Endodermal cell (in vitro differentiated cells): ENCODE data around the gene MN1. TPM values are rescaled to one million over a fixed set of nuclear protein-coding genes. Genes with fewer than 3 reads are reported as not detected.

ENCODE experiments used
- DNase-seq: peaks from one replicate; pipeline ENCODE4 v3.0.0-alpha.2; 2017
- H3K27ac ChIP-seq: 2 replicates; pipeline ENCODE4 v1.5.1; 2013; ENCODE audit warnings: mild to moderate bottlenecking, low read depth, low read length, moderate library complexity
- H3K27me3 ChIP-seq: 2 replicates; pipeline ENCODE4 v1.6.1; 2013; ENCODE audit warnings: mild to moderate bottlenecking, low read length, moderate library complexity; ENCODE audit not compliant: insufficient read depth, control insufficient read depth, poor library complexity, severe bottlenecking
- H3K36me3 ChIP-seq: 2 replicates; pipeline ENCODE4 v1.7.0; 2013; ENCODE audit warnings: mild to moderate bottlenecking, low read length, moderate library complexity; ENCODE audit not compliant: control insufficient read depth, insufficient read depth
- H3K4me1 ChIP-seq: one replicate; pipeline ENCODE4 v1.7.0; 2013; ENCODE audit warnings: low read length; ENCODE audit not compliant: control insufficient read depth, insufficient read depth
- H3K4me3 ChIP-seq: 2 replicates; pipeline ENCODE4 v1.5.1; 2013; ENCODE audit warnings: mild to moderate bottlenecking, low read length, moderate library complexity
- H3K9ac ChIP-seq: 2 replicates; pipeline ENCODE4 v1.6.1; 2013; ENCODE audit warnings: mild to moderate bottlenecking, low read length, moderate library complexity; ENCODE audit not compliant: poor library complexity, severe bottlenecking; ENCODE audit errors: extremely low read depth
- H3K9me3 ChIP-seq: 2 replicates; pipeline ENCODE4 v1.6.1; 2013; ENCODE audit warnings: mild to moderate bottlenecking, low read length, moderate library complexity; ENCODE audit not compliant: control insufficient read depth
- H3K27ac Mint-ChIP-seq: 2 replicates; pipeline ENCODE4 v1.8.0; 2020; ENCODE audit warnings: mixed read lengths
- H3K27me3 Mint-ChIP-seq: 2 replicates; pipeline ENCODE4 v1.8.0; 2021; ENCODE audit warnings: mild to moderate bottlenecking, mixed read lengths; ENCODE audit not compliant: insufficient read depth
- H3K36me3 Mint-ChIP-seq: 2 replicates; pipeline ENCODE4 v1.8.0; 2020; ENCODE audit warnings: low read depth, mixed read lengths
- H3K4me1 Mint-ChIP-seq: 2 replicates; pipeline ENCODE4 v1.8.0; 2020; ENCODE audit warnings: mixed read lengths
- H3K4me3 Mint-ChIP-seq: 2 replicates; pipeline ENCODE4 v1.8.0; 2020; ENCODE audit warnings: mild to moderate bottlenecking, moderate library complexity, mixed read lengths
- H3K9me3 Mint-ChIP-seq: 2 replicates; pipeline ENCODE4 v1.8.0; 2020; ENCODE audit warnings: mild to moderate bottlenecking, mixed read lengths
- WGBS, 2 experiments: methylation state at CpG; one replicate each; pipeline versions ENCODE4 v1.1.5 to v1.1.7; 2013; ENCODE audit warnings: missing lambda C conversion rate in 2 of 2, mixed read lengths in 1 of 2; ENCODE audit not compliant: insufficient coverage in 1 of 2, insufficient read length in 1 of 2; 5-methylcytosine and 5-hydroxymethylcytosine counted together
- total RNA-seq, 2 donors: library from RNA; stranded (reverse); fragmentation: NEBNext Ultra II Directional in 1 of 2; extraction: Animal tissue kit (Norgen Biotek cat#: 25700) in 1 of 2; gene quantifications; 2 replicates in 1 of 2; 3 replicates in 1 of 2; pipeline ENCODE4 v1.2.1, GENCODE V29; 2021
- TF ChIP-seq, protein P1 (sequence below): fragments of 200-600 bp; sonication (generic); conservative IDR thresholded peaks from 2 replicates; pipeline ENCODE4 v1.5.0; 2021; ENCODE audit warnings: antibody characterized with exemption, mild to moderate bottlenecking

Gene MN1
- total RNA-seq, 2 donors from 2014 or later = 4.4 to 17.8 TPM

DNA sequence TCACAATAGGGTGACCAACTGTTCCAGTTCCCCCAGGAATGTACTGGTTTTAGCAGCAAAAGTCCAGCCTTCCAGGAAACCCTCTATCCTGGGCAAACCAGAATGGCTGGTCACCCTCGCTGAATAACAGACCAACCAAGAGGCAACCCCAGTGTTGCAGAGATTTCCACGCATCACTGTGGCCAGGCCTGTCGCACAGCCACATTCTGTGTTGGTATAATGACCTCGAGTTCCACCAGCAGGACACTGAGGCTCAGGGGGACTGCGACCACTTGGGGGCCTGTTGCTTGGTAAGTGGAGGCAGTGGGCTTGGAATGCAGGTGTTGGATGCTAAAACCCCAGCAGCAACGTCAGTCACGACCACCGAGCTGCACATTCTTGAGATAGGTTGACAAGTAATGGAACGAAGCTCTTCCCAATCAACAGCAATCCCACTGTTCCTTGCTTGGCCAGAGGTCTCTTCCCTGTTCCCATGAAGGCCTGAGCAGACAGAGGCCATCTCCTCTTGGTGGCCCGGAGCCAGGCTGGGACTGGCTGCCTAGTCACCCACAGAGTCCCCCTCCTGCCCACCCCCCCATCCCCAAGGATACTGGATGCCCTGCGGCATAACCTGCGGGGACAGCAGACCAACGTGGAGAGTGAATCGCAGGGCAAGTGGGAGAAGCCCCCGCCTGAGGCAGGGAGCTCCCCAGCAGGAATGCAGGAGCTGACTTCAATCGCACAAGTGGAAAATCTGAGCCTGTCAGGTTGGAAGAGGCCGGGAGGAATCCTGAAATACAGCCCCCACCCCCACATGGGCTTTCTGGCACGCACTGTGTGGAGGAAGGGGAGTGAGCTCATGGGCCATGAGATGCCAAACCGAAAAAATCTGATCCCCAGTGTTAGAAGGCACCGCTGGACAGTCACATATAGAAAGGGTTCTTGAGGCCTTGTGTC lies 43.4 kb upstream of the MN1 start:
- Mint-ChIP-seq H3K36me3 (peaks cover 18% of the 10 kb centered on the region), H3K27ac (peak overlapping the region; percentile 53), H3K4me3 (no peak overlapping the region), H3K4me1 (peaks cover 23% of the 10 kb centered on the region), H3K9me3 (no peaks in the 10 kb centered on the region), H3K27me3 (peaks cover under 1% of the 10 kb centered on the region)
- Histone ChIP-seq H3K27me3 (no peaks in the 10 kb centered on the region), H3K9me3 (no peaks in the 10 kb centered on the region), H3K4me3 (no peak overlapping the region), H3K9ac (no peak overlapping the region), H3K4me1 (peaks cover 7% of the 10 kb centered on the region), H3K27ac (no peak overlapping the region), H3K36me3 (peaks cover 25% of the 10 kb centered on the region)
- WGBS, 2 experiments = 83 to 89% methylated on average over 11 to 19 of the region's 20 CpGs
- TF ChIP-seq, protein P1, sequence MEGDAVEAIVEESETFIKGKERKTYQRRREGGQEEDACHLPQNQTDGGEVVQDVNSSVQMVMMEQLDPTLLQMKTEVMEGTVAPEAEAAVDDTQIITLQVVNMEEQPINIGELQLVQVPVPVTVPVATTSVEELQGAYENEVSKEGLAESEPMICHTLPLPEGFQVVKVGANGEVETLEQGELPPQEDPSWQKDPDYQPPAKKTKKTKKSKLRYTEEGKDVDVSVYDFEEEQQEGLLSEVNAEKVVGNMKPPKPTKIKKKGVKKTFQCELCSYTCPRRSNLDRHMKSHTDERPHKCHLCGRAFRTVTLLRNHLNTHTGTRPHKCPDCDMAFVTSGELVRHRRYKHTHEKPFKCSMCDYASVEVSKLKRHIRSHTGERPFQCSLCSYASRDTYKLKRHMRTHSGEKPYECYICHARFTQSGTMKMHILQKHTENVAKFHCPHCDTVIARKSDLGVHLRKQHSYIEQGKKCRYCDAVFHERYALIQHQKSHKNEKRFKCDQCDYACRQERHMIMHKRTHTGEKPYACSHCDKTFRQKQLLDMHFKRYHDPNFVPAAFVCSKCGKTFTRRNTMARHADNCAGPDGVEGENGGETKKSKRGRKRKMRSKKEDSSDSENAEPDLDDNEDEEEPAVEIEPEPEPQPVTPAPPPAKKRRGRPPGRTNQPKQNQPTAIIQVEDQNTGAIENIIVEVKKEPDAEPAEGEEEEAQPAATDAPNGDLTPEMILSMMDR = no peak
- peak; percentile 44 for DNase-seq

DNA sequence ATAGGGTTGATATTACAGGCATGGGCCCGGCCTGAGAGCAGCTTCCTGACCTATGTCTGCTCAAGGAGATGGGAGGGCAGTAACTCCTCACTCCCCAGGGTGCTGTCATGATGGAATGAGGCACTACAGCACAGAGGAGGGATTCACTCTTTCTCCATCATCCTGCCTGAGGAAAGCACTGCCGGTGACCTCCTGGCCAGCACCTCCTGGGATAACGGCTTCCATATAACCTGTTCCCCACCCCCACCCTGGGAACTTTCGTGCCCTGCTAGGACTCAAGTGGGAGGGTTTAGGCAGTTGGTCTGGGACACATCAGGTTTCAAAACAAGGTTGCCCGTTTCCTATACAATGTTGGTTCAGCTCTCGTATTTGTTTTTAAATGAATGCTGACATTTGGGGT lies 42.7 kb upstream of the MN1 start:
- WGBS, 2 experiments = 87 to 93% methylated on average over 3 to 6 of the region's 6 CpGs
- no peak overlapping the region for H3K4me3 Mint-ChIP-seq
- H3K27me3 Mint-ChIP-seq = peaks cover 2% of the 10 kb centered on the region
- H3K36me3 ChIP-seq = peaks cover 19% of the 10 kb centered on the region
- no peaks in the 10 kb centered on the region for H3K9me3 Mint-ChIP-seq
- H3K9me3 ChIP-seq = no peaks in the 10 kb centered on the region
- H3K4me1 ChIP-seq = peaks cover 5% of the 10 kb centered on the region
- H3K4me1 Mint-ChIP-seq = peaks cover 17% of the 10 kb centered on the region
- peaks cover 13% of the 10 kb centered on the region for H3K36me3 Mint-ChIP-seq
- no peak overlapping the region for H3K4me3 ChIP-seq
- no peak overlapping the region for H3K27ac ChIP-seq
- H3K27ac Mint-ChIP-seq = no peak overlapping the region
- H3K9ac ChIP-seq = no peak overlapping the region
- H3K27me3 ChIP-seq = no peaks in the 10 kb centered on the region
- DNase-seq = peak; percentile 43
- TF ChIP-seq, protein P1 = no peak

DNA sequence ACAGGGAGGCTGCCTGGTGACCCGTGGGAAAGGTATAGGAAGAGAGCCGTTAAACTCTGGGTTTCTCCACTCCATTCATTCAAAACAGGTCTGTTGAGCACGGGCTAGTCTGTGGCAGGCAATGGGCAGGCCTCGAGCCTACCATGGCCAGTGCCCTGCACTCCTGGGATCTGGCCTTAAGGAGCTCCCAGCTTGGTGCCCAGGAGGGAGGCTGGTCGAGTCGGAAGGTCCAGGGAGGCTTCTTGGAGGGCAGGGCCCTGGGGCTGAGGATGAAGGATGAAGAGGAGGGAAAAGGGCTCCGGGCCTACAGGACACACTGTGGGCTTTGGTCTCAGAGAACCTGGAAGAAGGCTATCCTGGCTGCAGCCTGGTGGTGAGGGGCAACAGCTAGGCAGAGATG lies 41.9 kb upstream of the MN1 start:
- peaks cover 5% of the 10 kb centered on the region for H3K4me1 ChIP-seq
- H3K27ac ChIP-seq = peak overlapping the region; percentile 17

More for the DNA sequence above, 41.9 kb upstream of the MN1 start:
- Histone ChIP-seq H3K9ac (no peak overlapping the region), H3K27me3 (no peaks in the 10 kb centered on the region), H3K9me3 (no peaks in the 10 kb centered on the region), H3K4me3 (no peak overlapping the region), H3K36me3 (peaks cover 13% of the 10 kb centered on the region)
- H3K27ac Mint-ChIP-seq = no peak overlapping the region
- H3K4me1 Mint-ChIP-seq = peaks cover 14% of the 10 kb centered on the region
- H3K27me3 Mint-ChIP-seq = peaks cover 2% of the 10 kb centered on the region
- WGBS, 2 experiments = 95 to 100% methylated on average over 1 to 7 of the region's 7 CpGs
- peak; percentile 43 for DNase-seq
- no peak overlapping the region for H3K4me3 Mint-ChIP-seq
- H3K36me3 Mint-ChIP-seq = peaks cover 10% of the 10 kb centered on the region
- TF ChIP-seq, protein P1 = no peak
- peaks cover 6% of the 10 kb centered on the region for H3K9me3 Mint-ChIP-seq
